Mesendoderm (in vitro differentiated cells): Measurements from ENCODE around the gene ZBTB45.
A peak's percentile ranks its signal among the peaks of the same experiment; 100 is the strongest.

ENCODE experiments used
- DNase-seq: peaks from one replicate; pipeline ENCODE4 v3.0.0; 2013
- H2AK5ac ChIP-seq: 2 replicates; pipeline ENCODE4 v1.6.1; 2013; ENCODE audit warnings: low read length, inconsistent platforms
- H2BK120ac ChIP-seq: 2 replicates; pipeline ENCODE4 v1.6.1; 2013; ENCODE audit warnings: low read depth, mild to moderate bottlenecking, low read length, moderate library complexity, mixed read lengths
- H2BK15ac ChIP-seq: replicated peaks from 2 replicates; pipeline ENCODE4 v1.6.1; 2013; ENCODE audit warnings: low read depth, mild to moderate bottlenecking, moderate library complexity
- H2BK5ac ChIP-seq: 2 replicates; pipeline ENCODE4 v1.6.1; 2013; ENCODE audit warnings: low read length, inconsistent platforms
- H3K18ac ChIP-seq: 2 replicates; pipeline ENCODE4 v1.6.1; 2013; ENCODE audit warnings: mild to moderate bottlenecking, low read length, mixed read lengths
- H3K23ac ChIP-seq: one replicate; pipeline ENCODE4 v1.6.1; 2013; ENCODE audit warnings: low read length
- H3K27ac ChIP-seq: 2 replicates; pipeline ENCODE4 v1.5.1; 2013; ENCODE audit warnings: low read depth, mild to moderate bottlenecking, inconsistent platforms, low read length, moderate library complexity
- H3K27me3 ChIP-seq: 2 replicates; pipeline ENCODE4 v1.6.1; 2013; ENCODE audit warnings: low read length, control low read depth, mild to moderate bottlenecking, inconsistent platforms; ENCODE audit not compliant: insufficient read depth, poor library complexity
- H3K36me3 ChIP-seq: 2 replicates; pipeline ENCODE4 v1.6.1; 2013; ENCODE audit warnings: low read length, inconsistent platforms; ENCODE audit not compliant: control insufficient read depth, insufficient read depth
- H3K4ac ChIP-seq: one replicate; pipeline ENCODE4 v1.6.1; 2013; ENCODE audit warnings: low read depth, mild to moderate bottlenecking, low read length, moderate library complexity
- H3K4me1 ChIP-seq: 2 replicates; pipeline ENCODE4 v1.6.1; 2013; ENCODE audit warnings: low read depth, low read length, inconsistent platforms; ENCODE audit not compliant: control insufficient read depth
- H3K4me2 ChIP-seq: 2 replicates; pipeline ENCODE4 v1.6.1; 2013; ENCODE audit warnings: low read length
- H3K4me3 ChIP-seq: 2 replicates; pipeline ENCODE4 v1.5.1; 2013; ENCODE audit warnings: mild to moderate bottlenecking, low read length
- H3K56ac ChIP-seq: one replicate; pipeline ENCODE4 v1.6.1; 2013; ENCODE audit warnings: low read length
- H3K79me1 ChIP-seq: 2 replicates; pipeline ENCODE4 v1.6.1; 2013; ENCODE audit warnings: low read length, inconsistent platforms
- H3K79me2 ChIP-seq: 2 replicates; pipeline ENCODE4 v1.6.1; 2013; ENCODE audit warnings: mild to moderate bottlenecking, low read length; ENCODE audit not compliant: control insufficient read depth, insufficient read depth
- H3K9ac ChIP-seq: 2 replicates; pipeline ENCODE4 v1.6.1; 2013; ENCODE audit warnings: low read length, inconsistent platforms
- H4K5ac ChIP-seq: one replicate; pipeline ENCODE4 v1.6.1; 2013; ENCODE audit warnings: low read length
- H4K8ac ChIP-seq: one replicate; pipeline ENCODE4 v1.6.1; 2013; ENCODE audit warnings: low read depth, mild to moderate bottlenecking, control low read depth, low read length, moderate library complexity
- WGBS: extraction: QIAGEN DNeasy Blood & Tissue Kit; methylation state at CpG from one replicate; pipeline ENCODE4 v1.1.7; 2013; ENCODE audit warnings: low lambda C conversion rate, missing lambda C conversion rate; ENCODE audit not compliant: insufficient coverage; ENCODE audit errors: extremely low coverage; 5-methylcytosine and 5-hydroxymethylcytosine counted together

The ZBTB45 gene

GRCh38 chr19:58516964-58517833 lies 2.4 kb downstream of the ZBTB45 start:
- Histone ChIP-seq H4K8ac (no peak overlapping the region), H3K4me1 (peaks cover 11% of the 10 kb centered on the region), H2AK5ac (no peak overlapping the region), H3K36me3 (peaks cover 5% of the 10 kb centered on the region), H2BK5ac (no peak overlapping the region), H3K56ac (no peak overlapping the region), H2BK15ac (no peak overlapping the region), H3K4me2 (no peak overlapping the region), H2BK120ac (no peak overlapping the region), H3K18ac (no peak overlapping the region), H3K4ac (no peak overlapping the region), H3K9ac (no peak overlapping the region), H3K23ac (no peak overlapping the region), H4K5ac (no peak overlapping the region), H3K79me2 (peaks cover 18% of the 10 kb centered on the region), H3K27ac (no peak overlapping the region), H3K79me1 (peaks cover 21% of the 10 kb centered on the region), H3K4me3 (no peak overlapping the region), H3K27me3 (no peaks in the 10 kb centered on the region)
- no CpG with 5 or more reads among the region's 65 CpGs for WGBS
- DNase-seq, result no peak

DNA sequence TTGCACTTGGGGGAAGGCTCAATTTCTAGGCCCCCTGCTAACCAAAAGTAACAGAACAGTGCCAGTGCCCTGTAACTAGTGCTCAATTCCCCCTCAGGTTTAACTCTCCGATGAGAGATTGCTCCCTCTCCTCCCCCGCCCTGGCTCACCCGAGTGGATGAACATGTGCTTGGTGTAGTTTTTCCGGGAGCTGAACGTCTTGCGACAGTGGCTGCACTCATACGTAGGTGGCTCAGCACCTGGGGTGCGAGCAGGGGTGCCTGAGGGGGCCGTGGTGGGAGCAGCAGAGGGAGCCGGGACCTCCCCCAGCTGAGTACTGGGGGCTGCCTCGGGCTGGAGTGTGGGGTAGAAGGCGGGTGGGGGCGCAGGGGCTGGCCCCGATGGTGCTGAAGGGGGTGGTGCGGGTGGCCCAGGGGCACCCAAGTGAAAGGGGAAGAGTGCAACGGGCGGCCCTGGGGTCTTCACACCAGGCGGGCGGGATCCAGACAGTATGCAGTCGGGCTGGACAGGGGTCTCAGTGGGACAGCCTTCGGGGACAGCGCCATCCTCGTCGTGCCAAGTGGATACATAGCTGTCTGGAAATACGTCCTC lies 3.3 kb downstream of the ZBTB45 start:
- no peak overlapping the region for H2BK120ac ChIP-seq
- peaks cover 11% of the 10 kb centered on the region for H3K4me1 ChIP-seq
- H4K5ac ChIP-seq, result no peak overlapping the region
- no peak overlapping the region for H2BK5ac ChIP-seq
- no peak for DNase-seq
- H3K4me3 ChIP-seq, result no peak overlapping the region
- no peaks in the 10 kb centered on the region for H3K27me3 ChIP-seq
- H3K36me3 ChIP-seq, result peaks cover 5% of the 10 kb centered on the region
- no peak overlapping the region for H4K8ac ChIP-seq
- H2AK5ac ChIP-seq, result no peak overlapping the region
- peak overlapping the region; percentile 70 for H3K56ac ChIP-seq
- no peak overlapping the region for H3K27ac ChIP-seq
- peaks cover 21% of the 10 kb centered on the region for H3K79me1 ChIP-seq
- H3K9ac ChIP-seq, result peak overlapping the region; percentile 44
- WGBS, result no CpG with 5 or more reads among the region's 25 CpGs
- no peak overlapping the region for H2BK15ac ChIP-seq
- no peak overlapping the region for H3K23ac ChIP-seq
- H3K79me2 ChIP-seq, result peaks cover 18% of the 10 kb centered on the region
- H3K4ac ChIP-seq, result no peak overlapping the region
- H3K18ac ChIP-seq, result no peak overlapping the region
- H3K4me2 ChIP-seq, result no peak overlapping the region

DNA sequence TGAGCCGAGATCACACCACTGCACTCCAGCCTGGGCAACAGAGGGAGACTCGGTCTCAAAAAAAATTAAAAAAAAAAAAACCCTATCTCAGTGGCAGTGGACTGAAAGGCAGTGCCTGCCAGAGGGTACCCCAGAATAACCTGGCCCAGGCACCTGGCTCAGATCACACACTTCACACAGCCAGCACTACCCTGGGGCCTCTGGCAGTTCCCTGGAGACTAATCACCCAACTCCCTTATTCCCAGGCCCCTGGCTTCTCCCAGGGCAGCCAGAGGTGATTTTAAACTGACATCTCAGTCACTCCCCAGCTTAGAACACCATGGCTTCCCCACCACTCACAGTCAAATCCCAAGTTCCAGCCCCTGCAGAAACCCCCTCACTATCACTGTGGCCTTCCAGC lies 4.4 kb downstream of the ZBTB45 start:
- Histone ChIP-seq H3K36me3 (peaks cover 5% of the 10 kb centered on the region), H3K4ac (no peak overlapping the region), H3K4me3 (no peak overlapping the region), H3K18ac (no peak overlapping the region), H2BK15ac (no peak overlapping the region), H3K27me3 (no peaks in the 10 kb centered on the region), H4K8ac (no peak overlapping the region), H3K56ac (peak overlapping the region; percentile 42), H2BK5ac (no peak overlapping the region), H3K79me1 (peaks cover 21% of the 10 kb centered on the region), H3K4me1 (peaks cover 11% of the 10 kb centered on the region), H3K79me2 (peaks cover 18% of the 10 kb centered on the region), H3K9ac (no peak overlapping the region), H2AK5ac (no peak overlapping the region), H2BK120ac (no peak overlapping the region), H3K27ac (no peak overlapping the region), H3K23ac (no peak overlapping the region), H3K4me2 (no peak overlapping the region), H4K5ac (no peak overlapping the region)
- no peak for DNase-seq
- WGBS, result no CpG with 5 or more reads among the region's 2 CpGs

DNA sequence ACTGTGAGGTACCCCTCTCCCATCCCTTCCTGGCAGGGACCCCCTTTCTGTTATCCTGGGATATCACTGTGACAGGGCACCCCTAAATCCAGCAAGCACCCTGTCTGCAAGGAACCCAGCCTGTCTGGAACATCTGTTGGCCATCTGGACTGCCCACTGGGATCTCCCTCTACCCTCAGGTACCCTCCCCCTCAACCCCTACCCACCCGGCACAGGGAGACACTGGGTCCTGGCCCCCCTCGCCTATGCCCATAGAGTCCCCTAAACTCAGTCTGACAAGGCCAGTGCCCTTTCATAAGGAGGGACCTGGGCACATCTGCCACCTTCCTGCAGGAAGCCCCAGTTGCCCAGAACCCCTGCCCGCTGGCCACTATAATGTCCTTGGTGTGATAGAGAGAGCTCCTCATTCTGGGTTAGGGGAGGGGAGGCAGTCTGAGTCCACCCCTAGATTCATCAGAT lies 5.0 kb downstream of the ZBTB45 start:
- peaks cover 11% of the 10 kb centered on the region for H3K4me1 ChIP-seq
- no CpG with 5 or more reads among the region's 3 CpGs for WGBS

DNA sequence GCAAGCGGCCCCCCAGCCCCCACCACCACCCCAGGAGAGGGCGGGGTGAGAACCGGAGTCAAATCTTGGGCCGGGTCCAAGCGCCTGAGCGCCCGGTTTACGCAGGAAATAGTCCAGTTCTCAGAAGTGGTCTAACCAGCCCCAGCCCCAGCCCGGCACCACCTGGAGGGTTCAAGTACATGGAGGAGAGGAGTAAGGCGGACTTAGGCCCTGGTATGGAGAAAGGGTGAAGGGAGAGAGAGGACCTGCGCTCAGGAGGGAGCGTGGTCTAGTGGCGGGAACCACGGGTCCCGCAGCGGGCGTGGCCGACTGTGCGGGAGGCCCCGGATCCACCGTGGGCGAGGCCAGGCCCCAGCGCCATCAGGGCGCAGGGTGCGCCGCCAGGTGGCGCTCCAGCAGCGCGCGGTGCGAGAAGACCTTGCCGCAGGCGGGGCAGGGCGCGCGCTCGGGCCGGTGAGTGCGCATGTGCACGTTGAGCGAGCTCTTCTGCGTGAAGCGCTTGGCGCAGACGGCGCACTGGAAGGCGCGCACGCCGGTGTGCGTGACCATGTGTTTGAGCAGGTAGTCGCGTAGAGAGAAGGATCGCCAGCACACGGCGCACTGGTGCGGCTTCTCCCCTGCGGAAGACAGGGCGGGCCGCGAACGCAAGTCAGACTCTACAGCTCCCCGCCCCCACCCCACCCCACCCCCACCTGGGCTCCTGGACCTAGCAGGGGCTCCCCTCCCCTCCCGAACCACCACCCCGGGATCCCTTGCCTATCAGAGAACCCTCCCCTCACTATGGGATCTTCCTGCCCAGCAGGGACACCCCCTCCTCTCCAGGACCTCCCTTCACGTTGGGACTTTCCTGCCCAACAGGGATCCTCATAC lies 5.7 kb downstream of the ZBTB45 start:
- H4K8ac ChIP-seq, result no peak overlapping the region
- peaks cover 18% of the 10 kb centered on the region for H3K79me2 ChIP-seq
- peaks cover 11% of the 10 kb centered on the region for H3K4me1 ChIP-seq
- H3K4me3 ChIP-seq, result peak overlapping the region; percentile 47
- no CpG with 5 or more reads among the region's 66 CpGs for WGBS
- H3K79me1 ChIP-seq, result peaks cover 21% of the 10 kb centered on the region
- peak overlapping the region; percentile 99 for H2AK5ac ChIP-seq
- H2BK120ac ChIP-seq, result no peak overlapping the region
- H3K23ac ChIP-seq, result no peak overlapping the region
- peak; percentile 96 for DNase-seq
- H2BK5ac ChIP-seq, result peak overlapping the region; percentile 56
- peaks cover 5% of the 10 kb centered on the region for H3K36me3 ChIP-seq
- H2BK15ac ChIP-seq, result no peak overlapping the region
- H3K9ac ChIP-seq, result peak overlapping the region; percentile 92
- H3K56ac ChIP-seq, result peak overlapping the region; percentile 94
- peak overlapping the region; percentile 1 for H4K5ac ChIP-seq
- no peak overlapping the region for H3K18ac ChIP-seq
- peak overlapping the region; percentile 28 for H3K4ac ChIP-seq
- no peak overlapping the region for H3K27ac ChIP-seq
- peak overlapping the region; percentile 88 for H3K4me2 ChIP-seq
- no peaks in the 10 kb centered on the region for H3K27me3 ChIP-seq

More for the DNA sequence above, 5.0 kb downstream of the ZBTB45 start:
- no peak overlapping the region for H3K27ac ChIP-seq
- H3K79me1 ChIP-seq, result peaks cover 21% of the 10 kb centered on the region
- H2AK5ac ChIP-seq, result peak overlapping the region; percentile 99
- no peak overlapping the region for H2BK120ac ChIP-seq
- H2BK5ac ChIP-seq, result peak overlapping the region; percentile 56
- no peak overlapping the region for H3K23ac ChIP-seq
- peaks cover 18% of the 10 kb centered on the region for H3K79me2 ChIP-seq
- peak overlapping the region; percentile 47 for H3K4me3 ChIP-seq
- H3K36me3 ChIP-seq, result peaks cover 5% of the 10 kb centered on the region
- H3K4me2 ChIP-seq, result peak overlapping the region; percentile 88
- DNase-seq, result no peak
- H3K56ac ChIP-seq, result peak overlapping the region; percentile 94
- no peaks in the 10 kb centered on the region for H3K27me3 ChIP-seq
- H4K5ac ChIP-seq, result peak overlapping the region; percentile 1
- H2BK15ac ChIP-seq, result no peak overlapping the region
- no peak overlapping the region for H3K4ac ChIP-seq
- peak overlapping the region; percentile 92 for H3K9ac ChIP-seq
- no peak overlapping the region for H4K8ac ChIP-seq
- no peak overlapping the region for H3K18ac ChIP-seq
